ENCODE data around the gene NR2C2. TPM values are rescaled to one million over a fixed set of nuclear protein-coding genes. Genes with fewer than 3 reads are reported as not detected.

Gene NR2C2
- total RNA-seq, 4 donors from 2014 or later: 55.6 to 84.3 (median 69.1) TPM

DNA sequence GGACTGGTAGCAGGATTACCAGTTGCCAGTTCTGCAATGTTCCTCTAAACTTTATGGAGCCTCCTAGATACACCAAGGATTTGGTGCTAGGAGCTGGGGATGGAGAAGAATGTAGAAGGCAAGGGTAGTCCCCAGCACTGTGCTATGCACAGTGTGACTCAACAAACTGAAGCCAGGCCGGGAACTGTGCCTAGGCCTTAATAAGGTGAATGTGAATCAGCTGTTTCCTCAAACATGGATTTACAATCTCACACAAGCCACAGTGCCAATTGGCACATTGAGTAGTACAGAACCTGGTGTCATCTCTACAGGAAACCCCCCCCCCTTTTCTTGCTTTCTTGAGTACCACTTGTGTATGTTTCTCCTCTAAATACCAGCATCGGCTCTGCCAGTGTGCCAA is 85.3 kb downstream of the NR2C2 start:
- Histone ChIP-seq H3K4me1 (no peaks in the 10 kb centered on the region), H3K36me3 (peaks cover 0 to 97% (median 0%) of the 10 kb centered on the region in 3 donors), H3K27me3 (no peaks in the 10 kb centered on the region), H3K9me3 (no peaks in the 10 kb centered on the region), H3K4me3 (no peak overlapping the region), H3K27ac (no peak overlapping the region)
- no peak for DNase-seq
- TF ChIP-seq, protein P1, sequence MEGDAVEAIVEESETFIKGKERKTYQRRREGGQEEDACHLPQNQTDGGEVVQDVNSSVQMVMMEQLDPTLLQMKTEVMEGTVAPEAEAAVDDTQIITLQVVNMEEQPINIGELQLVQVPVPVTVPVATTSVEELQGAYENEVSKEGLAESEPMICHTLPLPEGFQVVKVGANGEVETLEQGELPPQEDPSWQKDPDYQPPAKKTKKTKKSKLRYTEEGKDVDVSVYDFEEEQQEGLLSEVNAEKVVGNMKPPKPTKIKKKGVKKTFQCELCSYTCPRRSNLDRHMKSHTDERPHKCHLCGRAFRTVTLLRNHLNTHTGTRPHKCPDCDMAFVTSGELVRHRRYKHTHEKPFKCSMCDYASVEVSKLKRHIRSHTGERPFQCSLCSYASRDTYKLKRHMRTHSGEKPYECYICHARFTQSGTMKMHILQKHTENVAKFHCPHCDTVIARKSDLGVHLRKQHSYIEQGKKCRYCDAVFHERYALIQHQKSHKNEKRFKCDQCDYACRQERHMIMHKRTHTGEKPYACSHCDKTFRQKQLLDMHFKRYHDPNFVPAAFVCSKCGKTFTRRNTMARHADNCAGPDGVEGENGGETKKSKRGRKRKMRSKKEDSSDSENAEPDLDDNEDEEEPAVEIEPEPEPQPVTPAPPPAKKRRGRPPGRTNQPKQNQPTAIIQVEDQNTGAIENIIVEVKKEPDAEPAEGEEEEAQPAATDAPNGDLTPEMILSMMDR (IDR thresholded peaks at IDR 0.05): no peak
- no peak for TF ChIP-seq POLR2A (IDR thresholded peaks at IDR 0.05)

DNA sequence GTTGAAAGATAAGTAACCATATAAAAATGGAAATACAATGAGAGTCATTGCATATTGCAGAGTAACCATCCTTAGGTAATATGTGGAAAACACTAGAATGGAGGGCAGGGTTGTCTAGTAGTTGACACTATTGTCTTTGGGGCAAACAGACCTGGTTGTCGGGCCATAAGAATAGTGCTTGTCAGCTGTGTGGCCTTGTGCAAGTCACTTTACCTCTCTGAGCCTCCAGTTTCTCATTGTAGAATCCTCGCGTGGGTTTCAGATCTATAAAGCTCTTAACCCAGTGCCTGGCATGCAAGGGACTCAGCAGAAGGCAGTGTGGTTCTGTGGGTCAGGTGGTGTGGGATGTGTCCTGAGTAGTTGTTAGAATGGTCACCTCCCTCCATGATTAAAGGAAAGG is 85.7 kb downstream of the NR2C2 start:
- no peak for TF ChIP-seq POLR2A (IDR thresholded peaks at IDR 0.05)
- TF ChIP-seq, protein P1 (IDR thresholded peaks at IDR 0.05): no peak
- H3K36me3 ChIP-seq: peaks cover 0 to 97% (median 0%) of the 10 kb centered on the region in 3 donors

DNA sequence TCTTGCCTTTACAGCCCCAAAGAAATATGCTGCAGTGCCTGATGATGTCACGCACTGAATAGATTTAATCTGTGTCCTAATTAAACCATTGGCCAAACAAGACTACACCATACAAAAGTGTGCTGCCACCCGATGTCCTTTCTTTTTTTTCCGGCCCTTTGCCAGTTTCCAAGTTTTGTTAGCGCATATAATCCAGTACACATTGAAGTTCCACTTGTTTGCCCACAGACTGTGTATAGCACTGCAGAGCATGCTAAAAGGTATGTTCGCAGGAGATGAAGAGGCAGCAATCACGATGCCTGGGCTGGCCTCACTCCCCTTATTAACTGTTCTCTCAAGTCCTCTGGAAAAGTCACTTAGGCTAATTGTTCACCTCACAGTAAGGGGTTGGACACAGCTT is 90.9 kb downstream of the NR2C2 start:
- Histone ChIP-seq H3K27me3 (no peaks in the 10 kb centered on the region), H3K27ac (no peak overlapping the region), H3K9me3 (no peaks in the 10 kb centered on the region), H3K4me1 (no peaks in the 10 kb centered on the region), H3K4me3 (no peak overlapping the region), H3K36me3 (peaks cover 0 to 99% (median 0%) of the 10 kb centered on the region in 3 donors)
- DNase-seq: no peak
- no peak for TF ChIP-seq POLR2A (IDR thresholded peaks at IDR 0.05)
- TF ChIP-seq, protein P1 (IDR thresholded peaks at IDR 0.05): no peak

More for the DNA sequence above, 85.7 kb downstream of the NR2C2 start:
- no peak overlapping the region for H3K4me3 ChIP-seq
- no peaks in the 10 kb centered on the region for H3K9me3 ChIP-seq
- no peaks in the 10 kb centered on the region for H3K4me1 ChIP-seq
- no peak for DNase-seq
- H3K27me3 ChIP-seq: no peaks in the 10 kb centered on the region
- H3K27ac ChIP-seq: no peak overlapping the region

DNA sequence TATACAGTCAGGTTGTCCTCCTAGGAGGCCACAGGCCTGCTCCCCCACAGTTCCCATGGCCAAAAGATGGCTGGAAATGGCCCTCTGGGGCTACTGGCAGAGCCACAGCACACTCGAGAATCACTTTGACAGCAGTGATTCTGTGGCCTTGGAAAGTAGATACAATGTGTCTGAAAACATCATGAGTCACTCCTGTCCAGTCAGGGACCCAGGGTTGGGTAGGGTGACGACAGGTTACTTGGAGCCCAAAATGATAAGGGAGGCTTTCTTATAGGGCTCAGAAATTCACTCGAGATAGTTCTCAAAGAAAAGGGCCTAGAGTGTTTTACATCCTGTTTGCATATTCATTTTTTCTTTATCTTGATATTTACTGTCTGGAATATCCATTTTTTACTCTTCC is 93.5 kb downstream of the NR2C2 start:
- Histone ChIP-seq H3K4me3 (no peak overlapping the region), H3K27ac (no peak overlapping the region), H3K36me3 (peaks cover 0 to 97% (median 0%) of the 10 kb centered on the region in 3 donors), H3K27me3 (no peaks in the 10 kb centered on the region), H3K4me1 (no peaks in the 10 kb centered on the region), H3K9me3 (no peaks in the 10 kb centered on the region)
- no peak for TF ChIP-seq POLR2A (IDR thresholded peaks at IDR 0.05)
- TF ChIP-seq, protein P1 (IDR thresholded peaks at IDR 0.05): no peak
- no peak for DNase-seq

DNA sequence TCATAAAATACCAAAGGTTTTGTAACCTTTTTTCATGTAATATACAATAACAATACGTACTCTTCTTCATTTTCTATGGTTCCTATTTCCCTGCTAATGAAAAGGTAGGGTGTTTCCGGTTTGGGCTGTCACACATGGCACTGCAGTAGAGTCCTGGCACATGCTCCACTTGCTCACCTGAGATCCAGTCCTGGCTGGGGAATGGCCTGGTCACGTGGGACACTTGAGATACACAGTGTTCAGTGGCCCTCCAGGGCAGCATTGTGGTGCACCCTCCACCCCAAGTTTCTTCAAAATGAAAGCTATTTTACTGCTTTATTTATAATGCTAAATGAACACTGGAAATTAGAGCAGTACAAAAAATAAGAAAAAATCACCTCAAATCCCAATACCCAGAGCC is 94.6 kb downstream of the NR2C2 start:
- TF ChIP-seq POLR2A (IDR thresholded peaks at IDR 0.05): no peak
- TF ChIP-seq, protein P1 (IDR thresholded peaks at IDR 0.05): no peak
- no peak overlapping the region for H3K27ac ChIP-seq
- no peak for DNase-seq
- no peak overlapping the region for H3K4me3 ChIP-seq
- no peaks in the 10 kb centered on the region for H3K9me3 ChIP-seq
- H3K4me1 ChIP-seq: no peaks in the 10 kb centered on the region
- peaks cover 0 to 97% (median 0%) of the 10 kb centered on the region in 3 donors for H3K36me3 ChIP-seq
- no peaks in the 10 kb centered on the region for H3K27me3 ChIP-seq

DNA sequence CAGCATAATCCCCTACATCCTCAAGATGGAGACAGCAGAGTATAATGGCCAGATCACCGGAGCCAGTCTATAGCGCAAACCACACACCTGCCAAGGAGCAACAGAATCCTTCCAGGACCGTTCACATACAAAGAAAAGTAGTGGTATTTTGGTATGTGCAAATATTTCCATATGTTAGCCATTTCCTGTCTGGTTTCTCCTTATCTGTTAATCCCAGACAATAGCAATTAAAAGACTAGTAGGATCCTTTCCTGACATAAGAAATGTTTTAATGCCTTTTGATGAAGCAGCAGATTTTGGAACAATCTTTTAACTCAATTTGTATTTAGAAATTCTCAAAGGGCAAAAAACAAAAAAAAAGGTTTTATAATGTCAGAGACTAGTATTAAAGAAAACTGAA is 95.6 kb downstream of the NR2C2 start:
- Histone ChIP-seq H3K36me3 (peaks cover 0 to 98% (median 0%) of the 10 kb centered on the region in 3 donors), H3K27ac (no peak overlapping the region), H3K27me3 (no peaks in the 10 kb centered on the region), H3K9me3 (no peaks in the 10 kb centered on the region), H3K4me3 (no peak overlapping the region), H3K4me1 (no peaks in the 10 kb centered on the region)
- DNase-seq: no peak
- TF ChIP-seq, protein P1 (IDR thresholded peaks at IDR 0.05): no peak
- TF ChIP-seq POLR2A (IDR thresholded peaks at IDR 0.05): no peak
